Measurements from ENCODE around the gene ARHGAP6.

- TF ChIP-seq CTCF (IDR thresholded peaks at IDR 0.05) (peak in 1 of 7 experiments; percentile 10), POLR2A (IDR thresholded peaks at IDR 0.05) (no peak), POLR2AphosphoS5 (IDR thresholded peaks at IDR 0.05) (no peak), EP300 (IDR thresholded peaks at IDR 0.05) (no peak)
These were observed 106.7 kb downstream of the ARHGAP6 start for GRCh38 chrX:11558972-11559371.
